CD4-positive, alpha-beta memory T cell (primary cell): Measurements from ENCODE around the gene S100A13. TPM values are rescaled to one million over a fixed set of nuclear protein-coding genes. Genes with fewer than 3 reads are reported as not detected.
"Not testable (repeated sequence)": the region's sequence is repeated elsewhere in the genome, so short reads cannot be mapped to it uniquely, and the experiment has no call there.

Experiments
- CTCF ChIA-PET: fragments of 350-600 bp; sonication (Branson Sonifier 250); formaldehyde crosslinking; loops from one replicate; lab custom pipeline; 2021; ENCODE audit warnings: inconsistent platforms; ENCODE audit not compliant: partially characterized antibody; lab: Charles Lee
- POLR2A ChIA-PET: fragments of 350-600 bp; sonication (Branson Sonifier 250); formaldehyde crosslinking; loops from one replicate; lab custom pipeline; 2021; ENCODE audit not compliant: partially characterized antibody; lab: Charles Lee
- DNase-seq, 5 donors: peaks; one replicate each; pipeline versions ENCODE4 v3.0.0 to v3.0.0-alpha.2; 2020 to 2022; ENCODE audit warnings: mixed read lengths in 1 of 5
- H3K27ac ChIP-seq: one replicate; pipeline ENCODE4 v1.7.0; 2013; ENCODE audit warnings: low read depth, low read length
- H3K27me3 ChIP-seq: 2 replicates; pipeline ENCODE4 v1.7.0; 2013; ENCODE audit warnings: mild to moderate bottlenecking, low read length, moderate library complexity; ENCODE audit not compliant: insufficient read depth
- H3K36me3 ChIP-seq: 2 replicates; pipeline ENCODE4 v1.7.0; 2013; ENCODE audit warnings: mild to moderate bottlenecking, low read length, moderate library complexity; ENCODE audit not compliant: insufficient read depth
- H3K4me1 ChIP-seq: 2 replicates; pipeline ENCODE4 v1.7.0; 2013; ENCODE audit warnings: mild to moderate bottlenecking, low read length, moderate library complexity; ENCODE audit not compliant: insufficient read depth
- H3K4me3 ChIP-seq, 2 donors: one replicate each; pipeline ENCODE4 v1.7.0; 2013; ENCODE audit warnings: low read length in 2 of 2, mild to moderate bottlenecking in 1 of 2
- H3K9me3 ChIP-seq, 2 donors: one replicate each; pipeline ENCODE4 v1.7.0; 2013; ENCODE audit warnings: low read length in 2 of 2, control low read depth in 1 of 2; ENCODE audit not compliant: control insufficient read depth in 1 of 2
- H3K27ac Mint-ChIP-seq, 7 donors: one replicate each; pipeline ENCODE4 v1.8.0; 2020 to 2021; ENCODE audit warnings: mixed read lengths in 7 of 7, mild to moderate bottlenecking in 6 of 7, inconsistent platforms in 3 of 7, moderate library complexity in 3 of 7
- H3K27me3 Mint-ChIP-seq, 2 donors: one replicate each; pipeline ENCODE4 v1.8.0; 2020 to 2021; ENCODE audit warnings: mixed read lengths in 2 of 2
- H3K36me3 Mint-ChIP-seq, 2 donors: one replicate each; pipeline ENCODE4 v1.8.0; 2020 to 2021; ENCODE audit warnings: mixed read lengths in 2 of 2, inconsistent platforms in 1 of 2, mild to moderate bottlenecking in 1 of 2
- H3K4me1 Mint-ChIP-seq, 4 donors: one replicate each; pipeline ENCODE4 v1.8.0; 2020 to 2021; ENCODE audit warnings: mixed read lengths in 4 of 4, mild to moderate bottlenecking in 1 of 4
- H3K4me3 Mint-ChIP-seq, 8 donors: one replicate each; pipeline ENCODE4 v1.8.0; 2020 to 2021; ENCODE audit warnings: mixed read lengths in 8 of 8, mild to moderate bottlenecking in 7 of 8, moderate library complexity in 6 of 8, inconsistent platforms in 3 of 8
- H3K9me3 Mint-ChIP-seq, 8 donors: one replicate each; pipeline ENCODE4 v1.8.0; 2020 to 2021; ENCODE audit warnings: mixed read lengths in 8 of 8, mild to moderate bottlenecking in 5 of 8, inconsistent platforms in 3 of 8, moderate library complexity in 1 of 8
- intact Hi-C: fragments of 100-400 bp; cut with micrococcal nuclease; formaldehyde crosslinking; loops from one replicate; pipeline ENCODE4 v1.15.1; 2023
- polyA plus RNA-seq, 2 donors: library from polyadenylated mRNA; unstranded; fragments of 300-500 nt; fragmentation: Illumina TruSeq; gene quantifications; one replicate each; pipeline ENCODE4 v1.2.3, GENCODE V29; 2021
- total RNA-seq, 2 experiments: library from RNA; stranded (reverse); gene quantifications; one replicate each; pipeline ENCODE4 v1.2.3, GENCODE V29; 2021

S100A13 gene
- total and polyA plus RNA-seq, 4 experiments from 2014 or later: 0.56 to 5.2 (median 4.3) TPM; not detected in 1

- ChIA-PET CTCF (interaction anchor here (1.1 kb wide), 1 partner anchor 9 kb away, joined by 5 read pairs; no protein-coding TSS in a partner anchor), POLR2A (interaction anchor here (1.2 to 8.9 kb wide), 4 partner anchors 8 to 28 kb away, joined by 3 to 80 read pairs (median 4); partner anchors contain the start of genes CHTOP, ILF2 and SNAPIN)
- Histone ChIP-seq H3K4me3 (no peak overlapping the region), H3K4me1 (peaks cover 45% of the 10 kb centered on the region), H3K27ac (no peak overlapping the region), H3K9me3 (no peaks in the 10 kb centered on the region), H3K36me3 (peaks cover 76% of the 10 kb centered on the region), H3K27me3 (no peaks in the 10 kb centered on the region)
- Mint-ChIP-seq H3K27ac (peak overlapping the region in 5 of 7 donors; percentile 10 to 69 (median 65)), H3K4me1 (peaks cover 37 to 65% (median 47%) of the 10 kb centered on the region in 4 donors), H3K4me3 (no peak overlapping the region), H3K9me3 (no peaks in the 10 kb centered on the region), H3K27me3 (no peaks in the 10 kb centered on the region), H3K36me3 (peaks cover 44 to 86% of the 10 kb centered on the region in 2 donors)
- intact Hi-C loops: no loop called here
- DNase-seq: no peak
These were observed 15.8 kb upstream of the S100A13 start for GRCh38 chr1:153643100-153643499.

GRCh38 chr1:153642161-153642560 is 14.9 kb upstream of the S100A13 start:
- peaks cover 38 to 65% (median 49%) of the 10 kb centered on the region in 4 donors for H3K4me1 Mint-ChIP-seq
- intact Hi-C loops: no loop called here

GRCh38 chr1:153640861-153641260 is 13.6 kb upstream of the S100A13 start:
- ChIA-PET CTCF (no interaction called here), POLR2A (interaction anchor here (0.6 to 1.4 kb wide), 2 partner anchors 12 to 20 kb away, joined by 3 read pairs; no protein-coding TSS in a partner anchor)
- no peak overlapping the region for H3K4me3 ChIP-seq
- Mint-ChIP-seq H3K4me1 (peaks cover 40 to 67% (median 50%) of the 10 kb centered on the region in 4 donors), H3K4me3 (no peak overlapping the region), H3K27ac (peak overlapping the region in 2 of 7 donors; percentile 7 to 74), H3K9me3 (no peaks in the 10 kb centered on the region), H3K36me3 (peaks cover 55 to 87% of the 10 kb centered on the region in 2 donors), H3K27me3 (no peaks in the 10 kb centered on the region)
- DNase-seq: no peak
- peaks cover 64% of the 10 kb centered on the region for H3K4me1 ChIP-seq
- no peaks in the 10 kb centered on the region for H3K9me3 ChIP-seq
- no peaks in the 10 kb centered on the region for H3K27me3 ChIP-seq
- peaks cover 95% of the 10 kb centered on the region for H3K36me3 ChIP-seq
- intact Hi-C loops: no loop called here
- H3K27ac ChIP-seq: no peak overlapping the region

More at GRCh38 chr1:153642161-153642560, 14.9 kb upstream of the S100A13 start:
- Histone ChIP-seq H3K9me3 (no peaks in the 10 kb centered on the region), H3K4me1 (peaks cover 51% of the 10 kb centered on the region), H3K4me3 (no peak overlapping the region), H3K27ac (peak overlapping the region; percentile 18), H3K36me3 (peaks cover 85% of the 10 kb centered on the region), H3K27me3 (no peaks in the 10 kb centered on the region)
- Mint-ChIP-seq H3K36me3 (peaks cover 50 to 89% of the 10 kb centered on the region in 2 donors), H3K27me3 (no peaks in the 10 kb centered on the region), H3K27ac (peak overlapping the region in 4 of 7 donors; percentile 30 to 58 (median 34)), H3K9me3 (no peaks in the 10 kb centered on the region), H3K4me3 (no peak overlapping the region)
- ChIA-PET CTCF (no interaction called here), POLR2A (interaction anchor here (0.5 to 8.9 kb wide), 2 partner anchors 7 to 919 kb away, joined by 3 to 80 read pairs; partner anchors contain the start of gene CHTOP)
- DNase-seq: no peak

GRCh38 chr1:153640213-153640612 is 12.9 kb upstream of the S100A13 start:
- H3K27me3 ChIP-seq, DNase-seq, H3K27me3 Mint-ChIP-seq, H3K4me3 Mint-ChIP-seq, H3K9me3 Mint-ChIP-seq, H3K27ac ChIP-seq, H3K27ac Mint-ChIP-seq, H3K9me3 ChIP-seq, H3K4me3 ChIP-seq, intact Hi-C loops: not testable (repeated sequence)
- H3K36me3 Mint-ChIP-seq: peaks cover 49 to 83% of the 10 kb centered on the region in 2 donors
- Histone ChIP-seq H3K36me3 (peaks cover 89% of the 10 kb centered on the region), H3K4me1 (peaks cover 65% of the 10 kb centered on the region)
- peaks cover 38 to 65% (median 48%) of the 10 kb centered on the region in 4 donors for H3K4me1 Mint-ChIP-seq
- CTCF ChIA-PET: interaction anchor here (0.9 to 1.5 kb wide), 2 partner anchors 13 to 20 kb away, joined by 3 to 4 read pairs; partner anchors contain the start of genes S100A1 and S100A13
- POLR2A ChIA-PET: interaction anchor here (1.3 to 1.4 kb wide), 2 partner anchors 12 to 16 kb away, joined by 3 to 4 read pairs; no protein-coding TSS in a partner anchor

GRCh38 chr1:153639280-153639679 is 12.0 kb upstream of the S100A13 start:
- H3K9me3 Mint-ChIP-seq: no peaks in the 10 kb centered on the region
- H3K9me3 ChIP-seq: no peaks in the 10 kb centered on the region
- intact Hi-C loops: no loop called here
- no peak overlapping the region for H3K4me3 ChIP-seq
- ChIA-PET CTCF (interaction anchor here (0.9 to 2.0 kb wide), 4 partner anchors 12 to 128 kb away, joined by 3 to 5 read pairs (median 4); partner anchors contain the start of genes S100A1 and S100A13), POLR2A (interaction anchor here (1.3 to 1.7 kb wide), 2 partner anchors 17 to 20 kb away, joined by 4 to 9 read pairs; partner anchors contain the start of gene SNAPIN)
- H3K36me3 ChIP-seq: peaks cover 80% of the 10 kb centered on the region
- H3K27ac ChIP-seq: no peak overlapping the region
- H3K36me3 Mint-ChIP-seq: peaks cover 42 to 80% of the 10 kb centered on the region in 2 donors
- H3K27me3 ChIP-seq: no peaks in the 10 kb centered on the region
- peaks cover 61% of the 10 kb centered on the region for H3K4me1 ChIP-seq
- no peak overlapping the region for H3K4me3 Mint-ChIP-seq
- no peak for DNase-seq
- H3K27me3 Mint-ChIP-seq: no peaks in the 10 kb centered on the region
- peaks cover 35 to 64% (median 47%) of the 10 kb centered on the region in 4 donors for H3K4me1 Mint-ChIP-seq
- no peak overlapping the region for H3K27ac Mint-ChIP-seq

- Histone ChIP-seq H3K4me3 (no peak overlapping the region), H3K4me1 (peaks cover 56% of the 10 kb centered on the region), H3K27me3 (no peaks in the 10 kb centered on the region), H3K9me3 (no peaks in the 10 kb centered on the region), H3K36me3 (peaks cover 71% of the 10 kb centered on the region), H3K27ac (no peak overlapping the region)
- peaks cover 0 to under 1% (median 0%) of the 10 kb centered on the region in 8 donors for H3K9me3 Mint-ChIP-seq
- H3K4me3 Mint-ChIP-seq: no peak overlapping the region
- H3K27me3 Mint-ChIP-seq: no peaks in the 10 kb centered on the region
- ChIA-PET CTCF (interaction anchor here (1.7 to 2.0 kb wide), 2 partner anchors 14 to 127 kb away, joined by 4 to 5 read pairs; no protein-coding TSS in a partner anchor), POLR2A (interaction anchor here (1.4 to 2.2 kb wide), 3 partner anchors 9 to 21 kb away, joined by 6 to 13 read pairs (median 9); partner anchors contain the start of gene SNAPIN)
- intact Hi-C loops: no loop called here
- peaks cover 33 to 76% of the 10 kb centered on the region in 2 donors for H3K36me3 Mint-ChIP-seq
- no peak for DNase-seq
- peak overlapping the region in 2 of 7 donors; percentile 60 to 84 for H3K27ac Mint-ChIP-seq
- H3K4me1 Mint-ChIP-seq: peaks cover 31 to 60% (median 46%) of the 10 kb centered on the region in 4 donors
These were observed 11.0 kb upstream of the S100A13 start for GRCh38 chr1:153638261-153638660.

- H3K27ac Mint-ChIP-seq: peak overlapping the region in 4 of 7 donors; percentile 36 to 98 (median 68)
- Histone ChIP-seq H3K9me3 (no peaks in the 10 kb centered on the region), H3K27me3 (no peaks in the 10 kb centered on the region), H3K4me1 (peaks cover 50% of the 10 kb centered on the region), H3K36me3 (peaks cover 52% of the 10 kb centered on the region), H3K4me3 (no peak overlapping the region), H3K27ac (no peak overlapping the region)
- peak overlapping the region in 7 of 8 donors; percentile 70 to 100 (median 87) for H3K4me3 Mint-ChIP-seq
- peaks cover 21 to 57% of the 10 kb centered on the region in 2 donors for H3K36me3 Mint-ChIP-seq
- ChIA-PET POLR2A (interaction anchor here (3.1 kb wide), 1 partner anchor 9 kb away, joined by 80 read pairs; no protein-coding TSS in a partner anchor), CTCF (no interaction called here)
- H3K4me1 Mint-ChIP-seq: peaks cover 31 to 59% (median 45%) of the 10 kb centered on the region in 4 donors
- no peaks in the 10 kb centered on the region for H3K27me3 Mint-ChIP-seq
- intact Hi-C loops: no loop called here
- peaks cover 0 to 3% (median 0%) of the 10 kb centered on the region in 8 donors for H3K9me3 Mint-ChIP-seq
- DNase-seq: no peak
These were observed 9.0 kb upstream of the S100A13 start for GRCh38 chr1:153636312-153636711.
